NCI-H1048 (cell line): ENCODE results near the gene FOXB1.

Source experiments
- DNase-seq: peaks from one replicate; lab custom pipeline; 2025; lab: John Stamatoyannopoulos, UW

Gene FOXB1

GRCh38 chr15:60020736-60021135 is 16.6 kb downstream of the FOXB1 start:
- no peak for DNase-seq

GRCh38 chr15:60021589-60022378 is 17.7 kb downstream of the FOXB1 start:
- DNase-seq: no peak

- no peak for DNase-seq
Measured at GRCh38 chr15:60022379-60022741, 18.2 kb downstream of the FOXB1 start.

DNA sequence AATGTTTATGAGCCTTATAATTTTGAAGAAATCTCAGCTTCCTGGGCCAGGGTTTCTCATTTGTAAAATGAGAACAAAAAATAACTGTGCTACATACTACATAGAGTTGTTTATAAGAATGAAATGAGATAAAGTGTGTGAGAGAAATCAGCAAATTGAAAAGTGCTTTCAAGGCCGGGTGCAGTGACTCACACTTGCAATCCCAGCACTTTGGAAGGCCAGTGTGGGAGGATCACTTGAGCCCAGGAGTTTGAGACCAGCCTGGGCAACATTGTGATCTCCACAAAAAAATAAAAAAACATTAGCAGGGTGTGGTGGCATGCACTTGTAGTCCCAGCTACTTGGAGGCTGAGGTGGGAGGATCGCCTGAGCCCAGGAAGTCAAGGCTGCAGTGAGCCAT is 22.4 kb downstream of the FOXB1 start:
- DNase-seq: no peak

- no peak for DNase-seq
Measured at GRCh38 chr15:60035344-60035743, 31.2 kb downstream of the FOXB1 start.

GRCh38 chr15:60039316-60039715 is 35.2 kb downstream of the FOXB1 start:
- DNase-seq: no peak

DNA sequence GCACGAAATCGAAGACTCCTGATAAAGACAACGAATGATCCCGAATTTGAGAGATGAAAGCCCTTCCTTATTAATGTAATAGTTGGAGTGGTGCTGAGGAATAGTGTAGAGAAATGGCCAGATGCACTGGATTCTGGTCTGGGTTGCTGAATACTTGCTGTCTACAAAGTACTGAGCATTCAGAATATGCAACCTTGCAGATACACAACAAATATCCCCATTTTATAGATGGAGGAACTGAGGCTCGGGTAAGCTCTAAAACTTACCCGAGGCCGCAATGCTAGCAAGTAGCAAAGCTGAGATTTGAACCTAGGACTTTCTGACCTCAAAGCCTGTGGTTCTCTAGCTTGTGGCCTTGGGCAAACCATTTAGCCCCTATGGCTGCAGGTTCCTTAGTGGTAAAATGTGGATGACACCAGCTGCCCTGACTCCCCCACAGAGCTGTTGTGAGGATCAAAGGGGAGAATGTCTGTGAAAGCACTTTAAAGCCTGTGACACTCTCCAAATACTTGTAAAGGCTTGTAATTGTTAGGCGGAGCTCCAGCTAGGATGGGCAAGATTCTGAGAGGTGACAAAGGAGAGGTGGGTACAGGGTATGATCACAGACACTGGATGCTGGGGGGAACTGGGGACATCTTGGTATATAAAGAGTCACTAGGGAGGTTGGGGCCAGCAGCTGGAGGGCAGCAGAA is 39.8 kb downstream of the FOXB1 start:
- DNase-seq: no peak

DNA sequence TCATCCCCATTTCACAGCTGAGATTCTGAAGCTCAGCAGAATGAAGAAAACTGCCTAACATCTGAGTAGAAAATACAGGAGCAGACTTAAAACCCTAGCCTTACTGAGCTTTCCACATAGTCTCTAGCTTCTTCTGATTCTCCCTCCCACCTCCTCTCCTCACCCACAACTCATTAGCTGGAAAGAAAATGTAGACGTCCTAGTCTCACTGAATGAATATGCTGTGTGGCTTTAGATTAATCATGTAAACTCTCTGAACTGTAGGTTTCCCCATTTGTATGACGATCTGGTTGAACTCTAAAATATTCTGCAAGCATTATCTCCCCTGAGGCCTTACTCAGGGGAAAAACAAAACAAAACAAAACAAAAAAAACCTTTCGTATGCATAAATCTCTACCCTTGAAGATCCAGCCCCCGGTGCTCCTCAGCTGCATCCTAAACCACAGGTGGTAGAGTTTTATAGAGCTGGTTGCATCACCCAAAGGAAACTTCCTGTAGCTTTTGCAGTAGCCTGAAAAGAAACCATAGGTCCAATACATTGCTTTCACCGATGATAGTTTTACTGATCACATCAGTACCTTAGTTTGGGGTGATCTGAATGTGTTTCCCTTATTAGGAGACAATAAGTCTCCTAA is 40.6 kb downstream of the FOXB1 start:
- DNase-seq: no peak

DNA sequence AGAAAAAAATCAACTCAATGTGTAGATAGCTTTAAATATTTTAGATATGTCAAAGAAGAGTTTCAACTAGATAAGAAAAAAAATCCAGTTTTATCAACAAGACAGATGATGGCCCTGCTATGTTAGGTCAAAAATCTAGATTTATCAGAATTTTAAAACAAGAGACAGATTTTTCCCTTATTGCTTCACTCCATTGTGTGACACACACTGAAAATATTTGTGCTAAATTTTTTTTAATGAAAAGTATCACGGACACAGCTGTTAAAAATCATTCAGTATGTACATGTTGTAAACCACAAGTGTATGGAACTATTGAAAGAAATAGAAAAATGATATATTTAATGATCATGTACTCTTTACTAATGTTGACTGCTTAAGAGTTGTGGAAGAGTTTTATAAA is 43.6 kb downstream of the FOXB1 start:
- DNase-seq: no peak

GRCh38 chr15:60049948-60050347 is 45.8 kb downstream of the FOXB1 start:
- no peak for DNase-seq

- DNase-seq: no peak
Measured at GRCh38 chr15:60052796-60053195, 48.7 kb downstream of the FOXB1 start.

GRCh38 chr15:60054472-60054871 is 50.4 kb downstream of the FOXB1 start:
- DNase-seq: no peak
